GM12878 (cell line): ENCODE results near the gene RPS6KA2. TPM values are rescaled to one million over a fixed set of nuclear protein-coding genes. Genes with fewer than 3 reads are reported as not detected.

ENCODE experiments used
- ATAC-seq: fragments of 200-7000 bp; cut with Tn5 transposase; 3 replicates; pipeline ENCODE4 v1.9.1; 2020; ENCODE audit warnings: mild to moderate bottlenecking, moderate library complexity
- BruUV-seq: library from RNA; stranded (reverse); fragments of 400-500 nt; replicated peaks from 2 replicates; lab custom pipeline; 2021; lab: Mats Ljungman, UMichigan
- CTCF ChIA-PET: fragments of 300-600 bp; sonication (Branson Sonifier 250); formaldehyde crosslinking; extraction: SDS; loops from one replicate; lab custom pipeline; 2021; ENCODE audit warnings: inconsistent platforms; lab: Yijun Ruan, JAX
- POLR2A ChIA-PET: fragments of 350-600 bp; formaldehyde crosslinking; extraction: SDS; loops from one replicate; lab custom pipeline; 2021; ENCODE audit warnings: inconsistent platforms; lab: Charles Lee
- RAD21 ChIA-PET: fragments of 300-600 bp; sonication (Branson Sonifier 250); formaldehyde crosslinking; loops from one replicate; lab custom pipeline; 2023; ENCODE audit warnings: antibody characterized with exemption; ENCODE audit not compliant: unreplicated experiment; lab: Charles Lee
- SMC1A ChIA-PET: fragments of 300-600 bp; sonication (Branson Sonifier 250); formaldehyde crosslinking; loops from one replicate; lab custom pipeline; 2023; ENCODE audit not compliant: unreplicated experiment, uncharacterized antibody; lab: Charles Lee
- DNase-seq: peaks from one replicate; pipeline ENCODE4 v3.0.0-alpha.2; 2011; ENCODE audit warnings: low read depth, low spot score
- FAIRE-seq: peaks from 3 replicates; lab custom pipeline; 2011; peaks lifted over from hg19 to GRCh38; lab: Jason Lieb, UNC
- H2AFZ ChIP-seq: 2 replicates; pipeline ENCODE4 v1.6.0; 2011; ENCODE audit warnings: low read depth, low read length, control low read depth; ENCODE audit not compliant: control insufficient read depth
- H3K27ac ChIP-seq: 2 replicates; pipeline ENCODE4 v1.5.1; 2011; ENCODE audit warnings: control low read depth; ENCODE audit not compliant: control insufficient read depth, insufficient read depth
- H3K27me3 ChIP-seq, 2 experiments: replicated peaks in 1 of 2; 2 replicates each; pipeline versions ENCODE4 v1.6.0 to v1.6.1; 2011; ENCODE audit warnings: low read length in 1 of 2; ENCODE audit not compliant: control insufficient read depth in 2 of 2, insufficient read depth in 2 of 2
- H3K36me3 ChIP-seq, 2 experiments: 2 replicates each; pipeline ENCODE4 v1.5.1; 2011; ENCODE audit warnings: low read length in 1 of 2; ENCODE audit not compliant: control insufficient read depth in 2 of 2, insufficient read depth in 2 of 2
- H3K4me1 ChIP-seq: 2 replicates; pipeline ENCODE4 v1.6.1; 2011; ENCODE audit warnings: mild to moderate bottlenecking, low read length, moderate library complexity, mixed read lengths; ENCODE audit not compliant: control insufficient read depth, insufficient read depth
- H3K4me2 ChIP-seq: 2 replicates; pipeline ENCODE4 v1.6.0; 2011; ENCODE audit warnings: control low read depth; ENCODE audit not compliant: control insufficient read depth, insufficient read depth
- H3K4me3 ChIP-seq: fragments of 200-600 bp; sonication (generic); 2 replicates; pipeline ENCODE4 v1.5.1; 2016
- H3K79me2 ChIP-seq: 2 replicates; pipeline ENCODE4 v1.6.0; 2011; ENCODE audit warnings: low read length; ENCODE audit not compliant: control insufficient read depth, insufficient read depth
- H3K9ac ChIP-seq: 2 replicates; pipeline ENCODE4 v1.8.0; 2011; ENCODE audit warnings: low read length, control low read depth, mixed read lengths; ENCODE audit not compliant: control insufficient read depth, insufficient read depth
- H3K9me3 ChIP-seq: replicated peaks from 3 replicates; pipeline ENCODE4 v1.5.1; 2011; ENCODE audit warnings: mild to moderate bottlenecking, low read length; ENCODE audit not compliant: control insufficient read depth, insufficient read depth
- H4K20me1 ChIP-seq: 2 replicates; pipeline ENCODE4 v1.6.0; 2011; ENCODE audit not compliant: control insufficient read depth, insufficient read depth
- ATF3 ChIP-seq: IDR thresholded peaks from 2 replicates; pipeline ENCODE4 v1.6.1; 2011; ENCODE audit warnings: low read depth, mild to moderate bottlenecking, low read length, moderate library complexity, borderline replicate concordance; ENCODE audit errors: extremely low read depth
- BACH1 ChIP-seq: fragments of 450-650 bp; IDR thresholded peaks from 2 replicates; pipeline ENCODE4 v1.6.1; 2017; ENCODE audit warnings: mild to moderate bottlenecking, borderline replicate concordance
- BCL11A ChIP-seq: IDR thresholded peaks from 2 replicates; pipeline ENCODE4 v1.6.1; 2011; ENCODE audit warnings: low read depth, low read length
- CUX1 ChIP-seq: IDR thresholded peaks from 2 replicates; pipeline ENCODE4 v1.6.1; 2012; ENCODE audit warnings: improper control_type of control experiment, low read depth, low read length; ENCODE audit not compliant: insufficient replicate concordance
- ELK1 ChIP-seq: IDR thresholded peaks from 2 replicates; pipeline ENCODE4 v1.6.1; 2012; ENCODE audit warnings: low read depth, low read length, improper control_type of control experiment
- GATAD2B ChIP-seq: fragments of 450-650 bp; conservative IDR thresholded peaks from 2 replicates; pipeline ENCODE4 v1.6.1; 2017; ENCODE audit warnings: low read depth, mild to moderate bottlenecking, moderate library complexity
- IRF4 ChIP-seq: IDR thresholded peaks from 2 replicates; pipeline ENCODE4 v1.6.1; 2011; ENCODE audit warnings: low read depth, low read length
- NR2C2 ChIP-seq: IDR thresholded peaks from 2 replicates; pipeline ENCODE4 v1.6.1; 2011; ENCODE audit warnings: borderline replicate concordance, low read depth; ENCODE audit not compliant: control insufficient read depth, insufficient read length
- POU2F2 ChIP-seq: IDR thresholded peaks from 3 replicates; pipeline ENCODE4 v1.6.1; 2011; ENCODE audit warnings: low read depth, mild to moderate bottlenecking, low read length, borderline replicate concordance
- RCOR1 ChIP-seq: conservative IDR thresholded peaks from 2 replicates; pipeline ENCODE4 v1.6.1; 2012; ENCODE audit warnings: low read depth, low read length, improper control_type of control experiment
- REST ChIP-seq: IDR thresholded peaks from 2 replicates; pipeline ENCODE4 v1.6.1; 2012; ENCODE audit warnings: mild to moderate bottlenecking, low read depth, low read length
- SMAD5 ChIP-seq: IDR thresholded peaks from 2 replicates; pipeline ENCODE4 v1.6.1; 2016; ENCODE audit warnings: antibody characterized with exemption, low read depth
- SP1 ChIP-seq: IDR thresholded peaks from one replicate; pipeline ENCODE4 v1.6.1; 2011; ENCODE audit warnings: low read depth, low read length
- ZNF274 ChIP-seq: IDR thresholded peaks from one replicate; pipeline ENCODE4 v1.8.0; 2011; ENCODE audit not compliant: insufficient read length, insufficient read depth
- WGBS: methylation state at CpG from one replicate; pipeline ENCODE4 v1.1.6; 2016; ENCODE audit warnings: low lambda C conversion rate; ENCODE audit not compliant: insufficient replicate concordance, insufficient coverage; ENCODE audit errors: missing lambda C conversion rate; 5-methylcytosine and 5-hydroxymethylcytosine counted together
- in situ Hi-C: fragments of 300-500 bp; cut with MboI; formaldehyde crosslinking; loops from 9 replicates; pipeline ENCODE4 v1.14.3; 2018; ENCODE audit warnings: mixed read lengths
- intact Hi-C: fragments of 100-400 bp; cut with micrococcal nuclease; formaldehyde crosslinking; loops from one replicate; pipeline ENCODE4 v1.14.2; 2022; ENCODE audit not compliant: unreplicated experiment
- polyA plus RNA-seq, 11 experiments: library from polyadenylated mRNA; depleted of rRNA in 4 of 11; unstranded in 6 of 11; stranded (reverse) in 5 of 11; fragments of >200 nt; fragmentation: Nextera tagmentation in 4 of 11; fragmentation: Illumina TruSeq in 1 of 11; extraction: Ambion mirVana in 4 of 11; extraction: Trizol in 1 of 11; gene quantifications; 1 replicate in 1 of 11; 2 replicates in 10 of 11; pipeline versions ENCODE4 v1.2.1 to v1.2.3, GENCODE V29; 2011 to 2016; ENCODE audit warnings: inconsistent platforms in 2 of 11, missing spikeins in 2 of 11, low read depth in 1 of 11
- total RNA-seq, 4 experiments: library from RNA; depleted of rRNA in 3 of 4; stranded (reverse); fragments of >200 nt in 3 of 4; fragmentation: Illumina TruSeq in 1 of 4; extraction: Trizol in 1 of 4; gene quantifications; 2 replicates each; pipeline versions ENCODE4 v1.2.1 to v1.2.3, GENCODE V29; 2013 to 2021

The RPS6KA2 gene
- total and polyA plus RNA-seq, 10 of the 15 experiments (the other 5 are each of a cell fraction or from before 2014, with no cell fraction given): 0.02 to 1.0 (median 0.22) TPM; not detected in 1

- Histone ChIP-seq H3K36me3 (no peaks in the 10 kb centered on the region), H3K4me3 (no peak overlapping the region), H3K79me2 (no peaks in the 10 kb centered on the region), H3K9ac (no peak overlapping the region), H3K4me2 (no peak overlapping the region), H3K27me3 (no peaks in the 10 kb centered on the region), H2AFZ (no peak overlapping the region), H4K20me1 (no peaks in the 10 kb centered on the region), H3K9me3 (peaks cover 21% of the 10 kb centered on the region), H3K4me1 (peaks cover 17% of the 10 kb centered on the region), H3K27ac (peak overlapping the region; percentile 80)
- ChIA-PET POLR2A (no interaction called here), CTCF (no interaction called here), SMC1A (no interaction called here), RAD21 (no interaction called here)
- in situ Hi-C loops: no loop called here
- DNase-seq: no peak
- WGBS: 64% methylated on average over 23 of the region's 23 CpGs
- BruUV-seq: no TSS peak
- ATAC-seq: no peak
- intact Hi-C loops: no loop called here
- no peak for FAIRE-seq
- TF ChIP-seq SP1: no peak
- TF ChIP-seq RCOR1: no peak
- no peak for TF ChIP-seq IRF4
- TF ChIP-seq CUX1: no peak
- no peak for TF ChIP-seq BACH1
- TF ChIP-seq REST: no peak
- no peak for TF ChIP-seq SMAD5
- TF ChIP-seq GATAD2B: no peak
- TF ChIP-seq NR2C2: no peak
- no peak for TF ChIP-seq ATF3
- TF ChIP-seq POU2F2: no peak
- TF ChIP-seq ELK1: no peak
- TF ChIP-seq BCL11A: no peak
- TF ChIP-seq ZNF274: no peak
Observed at GRCh38 chr6:166498661-166499349, 128.2 kb downstream of the RPS6KA2 start.
